Measurements from ENCODE around the gene TRUB1. TPM values are rescaled to one million over a fixed set of nuclear protein-coding genes. Genes with fewer than 3 reads are reported as not detected.

Gene TRUB1
- 10 to 100 TPM; 11.2 to 17.9 (median 15.3) TPM for total RNA-seq

DNA sequence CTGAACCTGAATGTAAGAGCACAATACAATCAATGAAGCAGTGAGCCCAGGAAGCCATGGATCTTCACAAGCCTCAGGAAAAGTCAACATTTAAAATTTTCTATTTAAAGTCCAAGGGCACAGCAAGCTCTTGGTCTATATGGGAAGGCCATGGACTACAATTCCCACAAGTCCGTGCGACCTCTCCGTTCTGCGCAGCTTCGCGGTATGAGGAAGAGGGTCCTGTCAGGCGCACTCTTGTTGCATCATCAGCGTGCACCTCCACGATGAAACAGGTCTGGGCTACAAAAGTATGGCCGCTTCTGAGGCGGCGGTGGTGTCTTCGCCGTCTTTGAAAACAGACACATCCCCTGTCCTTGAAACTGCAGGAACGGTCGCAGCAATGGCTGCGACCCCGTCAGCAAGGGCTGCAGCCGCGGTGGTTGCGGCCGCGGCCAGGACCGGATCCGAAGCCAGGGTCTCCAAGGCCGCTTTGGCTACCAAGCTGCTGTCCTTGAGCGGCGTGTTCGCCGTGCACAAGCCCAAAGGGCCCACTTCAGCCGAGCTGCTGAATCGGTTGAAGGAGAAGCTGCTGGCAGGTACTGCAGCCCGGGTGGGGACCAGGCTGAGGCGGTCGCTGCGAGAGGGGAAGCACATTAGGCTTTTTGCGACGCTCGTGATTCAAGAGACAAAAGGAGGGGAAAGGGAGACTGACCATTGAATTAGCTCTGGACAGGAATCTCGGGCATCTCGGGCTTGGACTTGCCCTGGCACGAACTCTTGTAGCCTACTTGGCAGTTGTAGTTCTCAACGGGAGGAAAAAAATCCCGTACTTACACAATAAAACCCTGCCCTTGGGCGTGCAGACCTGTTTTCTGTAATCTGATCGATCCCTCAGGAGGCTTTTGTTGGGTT is at the start of gene TRUB1:
Gene TRUB1 (plus strand): TSS at position 234 of the 894 bp plus-strand sequence. CDS start 59 bp downstream, at position 293.
- TF ChIP-seq, protein P1, sequence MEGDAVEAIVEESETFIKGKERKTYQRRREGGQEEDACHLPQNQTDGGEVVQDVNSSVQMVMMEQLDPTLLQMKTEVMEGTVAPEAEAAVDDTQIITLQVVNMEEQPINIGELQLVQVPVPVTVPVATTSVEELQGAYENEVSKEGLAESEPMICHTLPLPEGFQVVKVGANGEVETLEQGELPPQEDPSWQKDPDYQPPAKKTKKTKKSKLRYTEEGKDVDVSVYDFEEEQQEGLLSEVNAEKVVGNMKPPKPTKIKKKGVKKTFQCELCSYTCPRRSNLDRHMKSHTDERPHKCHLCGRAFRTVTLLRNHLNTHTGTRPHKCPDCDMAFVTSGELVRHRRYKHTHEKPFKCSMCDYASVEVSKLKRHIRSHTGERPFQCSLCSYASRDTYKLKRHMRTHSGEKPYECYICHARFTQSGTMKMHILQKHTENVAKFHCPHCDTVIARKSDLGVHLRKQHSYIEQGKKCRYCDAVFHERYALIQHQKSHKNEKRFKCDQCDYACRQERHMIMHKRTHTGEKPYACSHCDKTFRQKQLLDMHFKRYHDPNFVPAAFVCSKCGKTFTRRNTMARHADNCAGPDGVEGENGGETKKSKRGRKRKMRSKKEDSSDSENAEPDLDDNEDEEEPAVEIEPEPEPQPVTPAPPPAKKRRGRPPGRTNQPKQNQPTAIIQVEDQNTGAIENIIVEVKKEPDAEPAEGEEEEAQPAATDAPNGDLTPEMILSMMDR (IDR thresholded peaks at IDR 0.05; ENCODE audit: low read depth), result no peak

DNA sequence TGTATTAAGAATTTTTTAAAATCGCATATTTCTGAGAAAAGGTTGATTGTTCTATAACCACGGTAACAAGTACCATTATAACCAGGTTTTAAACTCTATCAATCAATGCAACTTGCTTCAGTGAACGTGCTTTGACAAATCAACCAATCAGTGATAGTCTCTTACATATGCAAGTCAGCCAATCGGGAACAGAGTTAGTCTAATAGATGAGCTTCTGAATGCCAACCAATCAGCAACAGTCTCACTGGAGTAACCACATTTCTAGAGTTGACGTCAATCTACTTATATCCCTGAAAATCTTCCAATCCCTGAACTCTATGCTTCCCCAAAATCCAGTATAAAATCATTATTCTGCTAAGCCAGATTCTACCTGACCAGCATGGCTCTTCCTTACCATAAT is 44.7 kb upstream of the TRUB1 start:
- TF ChIP-seq, protein P1 (IDR thresholded peaks at IDR 0.05; ENCODE audit: low read depth), result no peak

DNA sequence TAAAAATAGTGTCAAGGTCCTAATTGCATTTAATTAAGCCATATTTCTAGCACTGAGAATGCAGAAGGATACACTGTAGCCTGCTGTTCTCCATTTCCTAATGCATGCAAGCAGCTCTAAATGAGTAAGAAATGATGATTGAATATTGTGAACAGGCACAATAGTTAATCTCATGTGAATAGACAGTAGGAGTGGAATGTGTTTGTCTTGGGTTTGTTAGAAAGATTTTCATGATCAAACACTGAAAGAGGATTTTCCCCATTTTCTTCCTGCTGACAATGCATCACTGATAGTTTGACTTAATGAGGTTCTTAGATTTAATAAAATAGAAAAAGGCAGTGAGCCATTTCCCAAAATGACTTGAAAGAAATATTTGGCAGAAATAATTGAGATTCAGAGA is 43.1 kb upstream of the TRUB1 start:
- TF ChIP-seq, protein P1 (IDR thresholded peaks at IDR 0.05; ENCODE audit: low read depth), result no peak

DNA sequence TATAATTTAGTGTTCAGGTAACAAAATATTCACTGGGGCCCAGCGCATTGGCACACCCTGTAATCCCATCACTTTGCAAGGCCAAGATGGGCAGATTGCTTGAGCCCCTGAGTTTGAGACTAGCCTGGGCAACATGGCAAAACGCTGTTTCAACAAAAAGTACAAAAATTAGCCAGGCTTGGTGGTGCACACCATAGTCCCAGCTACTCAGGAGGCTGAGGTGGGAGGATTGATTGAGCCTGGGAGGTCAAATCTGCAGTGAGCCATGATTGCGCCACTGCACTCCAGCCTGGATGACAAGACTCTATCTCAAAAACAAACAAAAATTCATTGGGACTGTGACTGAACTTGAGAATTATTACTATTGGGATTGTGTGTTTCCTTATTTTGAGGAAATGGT is 40.4 kb upstream of the TRUB1 start:
- TF ChIP-seq, protein P1 (IDR thresholded peaks at IDR 0.05; ENCODE audit: low read depth), result no peak

DNA sequence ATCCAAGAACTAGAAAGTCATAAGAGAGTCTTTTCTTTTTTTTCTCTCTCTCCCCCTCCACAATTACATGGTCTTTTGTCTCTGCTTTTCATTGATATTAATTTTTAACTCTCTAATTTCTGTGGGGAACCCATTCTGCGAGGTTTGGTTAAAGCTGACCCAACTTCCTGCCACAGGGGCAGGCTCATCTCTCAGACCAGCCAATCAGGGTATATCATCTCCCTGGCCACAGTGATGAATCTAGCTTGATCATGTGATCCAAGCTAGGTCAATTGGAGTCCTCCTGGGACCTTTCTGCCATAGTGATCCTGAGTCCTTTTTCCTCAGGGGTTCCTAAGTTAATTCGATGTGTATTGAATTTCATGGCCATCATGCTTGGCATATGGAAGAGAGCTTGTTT is 38.0 kb upstream of the TRUB1 start:
- TF ChIP-seq, protein P1 (IDR thresholded peaks at IDR 0.05; ENCODE audit: low read depth), result no peak

DNA sequence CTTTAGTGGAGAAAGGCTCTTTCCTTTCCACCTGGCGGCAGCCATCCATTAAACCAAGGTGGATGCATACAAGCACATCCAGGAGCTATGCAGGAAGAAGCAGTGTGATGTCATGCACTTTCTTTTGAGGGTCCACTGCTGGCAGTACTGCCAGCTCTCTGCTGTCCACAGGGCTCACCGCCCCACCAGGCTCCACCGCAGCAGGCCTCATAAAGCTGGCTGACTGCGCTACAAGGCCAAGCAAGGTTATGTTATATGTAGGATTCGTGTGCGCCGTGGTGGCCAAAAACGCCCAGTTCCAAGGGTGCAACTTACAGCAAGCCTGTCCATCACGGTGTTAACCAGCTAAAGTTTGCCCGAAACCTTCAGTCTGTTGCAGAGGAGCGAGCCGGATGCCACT is 37.3 kb upstream of the TRUB1 start:
- TF ChIP-seq, protein P1 (IDR thresholded peaks at IDR 0.05; ENCODE audit: low read depth), result no peak

DNA sequence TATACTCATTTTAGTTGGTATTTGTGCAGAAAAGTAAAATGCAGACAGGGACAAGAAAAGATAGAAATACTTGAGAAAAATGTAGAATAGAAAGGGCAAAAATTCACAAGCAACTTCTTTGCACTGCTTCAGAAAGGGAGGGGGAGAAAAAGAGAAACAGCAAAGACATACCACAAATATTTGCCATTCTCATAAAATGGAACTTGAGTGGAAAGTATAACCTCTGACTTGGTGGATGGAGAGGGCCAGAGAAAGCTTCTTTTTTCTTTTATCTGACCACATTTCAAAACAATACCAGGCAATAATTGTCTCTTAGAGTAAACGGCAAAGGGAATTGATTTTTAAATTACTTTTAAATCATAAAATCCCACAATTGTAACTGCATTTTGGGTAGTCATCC is 35.8 kb upstream of the TRUB1 start:
- TF ChIP-seq, protein P1 (IDR thresholded peaks at IDR 0.05; ENCODE audit: low read depth), result no peak

Measured in subcutaneous adipose tissue (tissue), 4 donors.